ENCODE data around the gene LRRC34.
A peak's percentile ranks its signal among the peaks of the same experiment; 100 is the strongest.

GRCh38 chr3:169744366-169745054, 68.2 kb downstream of the LRRC34 start:
- TF ChIP-seq, protein P1, sequence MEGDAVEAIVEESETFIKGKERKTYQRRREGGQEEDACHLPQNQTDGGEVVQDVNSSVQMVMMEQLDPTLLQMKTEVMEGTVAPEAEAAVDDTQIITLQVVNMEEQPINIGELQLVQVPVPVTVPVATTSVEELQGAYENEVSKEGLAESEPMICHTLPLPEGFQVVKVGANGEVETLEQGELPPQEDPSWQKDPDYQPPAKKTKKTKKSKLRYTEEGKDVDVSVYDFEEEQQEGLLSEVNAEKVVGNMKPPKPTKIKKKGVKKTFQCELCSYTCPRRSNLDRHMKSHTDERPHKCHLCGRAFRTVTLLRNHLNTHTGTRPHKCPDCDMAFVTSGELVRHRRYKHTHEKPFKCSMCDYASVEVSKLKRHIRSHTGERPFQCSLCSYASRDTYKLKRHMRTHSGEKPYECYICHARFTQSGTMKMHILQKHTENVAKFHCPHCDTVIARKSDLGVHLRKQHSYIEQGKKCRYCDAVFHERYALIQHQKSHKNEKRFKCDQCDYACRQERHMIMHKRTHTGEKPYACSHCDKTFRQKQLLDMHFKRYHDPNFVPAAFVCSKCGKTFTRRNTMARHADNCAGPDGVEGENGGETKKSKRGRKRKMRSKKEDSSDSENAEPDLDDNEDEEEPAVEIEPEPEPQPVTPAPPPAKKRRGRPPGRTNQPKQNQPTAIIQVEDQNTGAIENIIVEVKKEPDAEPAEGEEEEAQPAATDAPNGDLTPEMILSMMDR (IDR thresholded peaks at IDR 0.05): peak in 2 of 4 experiments; percentile 28 to 29
- no peak for TF ChIP-seq POLR2A (IDR thresholded peaks at IDR 0.05)
